ENCODE data around the gene BOD1.

DNA sequence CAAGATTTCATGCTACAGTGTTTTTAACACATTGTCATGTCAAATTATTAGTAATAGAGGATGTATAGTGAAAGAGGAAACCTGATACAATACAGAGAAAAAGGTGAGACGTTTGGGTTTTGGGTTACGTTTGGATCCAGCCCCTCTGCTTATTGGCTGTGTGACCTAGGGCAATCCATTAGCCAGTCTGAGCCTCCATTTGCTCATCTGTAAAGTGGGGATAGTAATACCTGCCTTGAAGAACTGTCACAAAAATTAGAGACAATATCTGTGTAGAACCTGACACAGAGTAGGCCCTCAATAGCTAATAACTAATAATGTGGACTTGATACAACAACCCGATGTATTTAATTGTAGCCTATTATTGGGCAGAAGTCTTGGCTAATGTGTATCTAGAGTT lies 4.3 kb upstream of the BOD1 start:
- TF ChIP-seq, protein P1, sequence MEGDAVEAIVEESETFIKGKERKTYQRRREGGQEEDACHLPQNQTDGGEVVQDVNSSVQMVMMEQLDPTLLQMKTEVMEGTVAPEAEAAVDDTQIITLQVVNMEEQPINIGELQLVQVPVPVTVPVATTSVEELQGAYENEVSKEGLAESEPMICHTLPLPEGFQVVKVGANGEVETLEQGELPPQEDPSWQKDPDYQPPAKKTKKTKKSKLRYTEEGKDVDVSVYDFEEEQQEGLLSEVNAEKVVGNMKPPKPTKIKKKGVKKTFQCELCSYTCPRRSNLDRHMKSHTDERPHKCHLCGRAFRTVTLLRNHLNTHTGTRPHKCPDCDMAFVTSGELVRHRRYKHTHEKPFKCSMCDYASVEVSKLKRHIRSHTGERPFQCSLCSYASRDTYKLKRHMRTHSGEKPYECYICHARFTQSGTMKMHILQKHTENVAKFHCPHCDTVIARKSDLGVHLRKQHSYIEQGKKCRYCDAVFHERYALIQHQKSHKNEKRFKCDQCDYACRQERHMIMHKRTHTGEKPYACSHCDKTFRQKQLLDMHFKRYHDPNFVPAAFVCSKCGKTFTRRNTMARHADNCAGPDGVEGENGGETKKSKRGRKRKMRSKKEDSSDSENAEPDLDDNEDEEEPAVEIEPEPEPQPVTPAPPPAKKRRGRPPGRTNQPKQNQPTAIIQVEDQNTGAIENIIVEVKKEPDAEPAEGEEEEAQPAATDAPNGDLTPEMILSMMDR (IDR thresholded peaks at IDR 0.05): no peak
- no peak for TF ChIP-seq EZH2 (IDR thresholded peaks at IDR 0.05)
- no peak for TF ChIP-seq EZH2phosphoT487 (IDR thresholded peaks at IDR 0.05)

All from neural progenitor cell (in vitro differentiated cells).